Suprapubic skin (tissue), 4 donors: ENCODE measurements around the gene KNG1.

Source experiments
- CTCF ChIP-seq, 2 donors: fragments of 200-600 bp in 1 of 2; fragments of 450-650 bp in 1 of 2; sonication (generic) in 1 of 2; IDR thresholded peaks; one replicate each; pipeline ENCODE4 v1.5.1; 2016 to 2019; ENCODE audit warnings: antibody characterized with exemption in 2 of 2, mild to moderate bottlenecking in 1 of 2, moderate library complexity in 1 of 2
- POLR2A ChIP-seq, 2 donors: fragments of 450-650 bp; IDR thresholded peaks; one replicate each; pipeline ENCODE4 v1.6.1; 2017; ENCODE audit warnings: antibody characterized with exemption in 2 of 2, mild to moderate bottlenecking in 2 of 2, moderate library complexity in 2 of 2
- POLR2AphosphoS5 ChIP-seq, 3 donors: sonication (generic); formaldehyde crosslinking; IDR thresholded peaks; one replicate each; pipeline ENCODE4 v1.6.1; 2017; ENCODE audit warnings: antibody characterized with exemption in 3 of 3

GRCh38 chr3:186724911-186725310, 7.8 kb downstream of the KNG1 start:
- TF ChIP-seq CTCF (IDR thresholded peaks at IDR 0.05): no peak
- no peak for TF ChIP-seq POLR2AphosphoS5 (IDR thresholded peaks at IDR 0.05)
- no peak for TF ChIP-seq POLR2A (IDR thresholded peaks at IDR 0.05)
